Mesothelial cell of epicardium (in vitro differentiated cells): Measurements from ENCODE around the gene TRPM5. TPM values are rescaled to one million over a fixed set of nuclear protein-coding genes. Genes with fewer than 3 reads are reported as not detected.

Experiments used
- DNase-seq, 2 experiments: peaks; one replicate each; pipeline ENCODE4 v3.0.0; 2021; ENCODE audit warnings: low spot score in 2 of 2; ENCODE audit not compliant: unreplicated experiment in 2 of 2
- H3K27ac Mint-ChIP-seq: 2 replicates; pipeline ENCODE4 v1.8.0; 2021; ENCODE audit warnings: mixed read lengths
- H3K27me3 Mint-ChIP-seq: 2 replicates; pipeline ENCODE4 v1.8.0; 2021; ENCODE audit warnings: low read depth, mixed read lengths
- H3K36me3 Mint-ChIP-seq: 2 replicates; pipeline ENCODE4 v1.8.0; 2021; ENCODE audit warnings: mixed read lengths
- H3K4me1 Mint-ChIP-seq: 2 replicates; pipeline ENCODE4 v1.8.0; 2021; ENCODE audit warnings: mixed read lengths
- H3K4me3 Mint-ChIP-seq: 2 replicates; pipeline ENCODE4 v1.8.0; 2021; ENCODE audit warnings: mild to moderate bottlenecking, moderate library complexity, mixed read lengths
- H3K9me3 Mint-ChIP-seq: 2 replicates; pipeline ENCODE4 v1.8.0; 2021; ENCODE audit warnings: mixed read lengths
- total RNA-seq: library from RNA; stranded (reverse); gene quantifications from 3 replicates; pipeline ENCODE4 v1.2.1, GENCODE V29; 2021
- TF ChIP-seq, protein P1 (sequence below): fragments of 200-600 bp; sonication (generic); IDR thresholded peaks from one replicate; pipeline ENCODE4 v1.5.0; 2021; ENCODE audit warnings: antibody characterized with exemption; ENCODE audit not compliant: unreplicated experiment

Gene TRPM5
- total RNA-seq, 1 donor from 2014 or later: 6.9 TPM

DNA sequence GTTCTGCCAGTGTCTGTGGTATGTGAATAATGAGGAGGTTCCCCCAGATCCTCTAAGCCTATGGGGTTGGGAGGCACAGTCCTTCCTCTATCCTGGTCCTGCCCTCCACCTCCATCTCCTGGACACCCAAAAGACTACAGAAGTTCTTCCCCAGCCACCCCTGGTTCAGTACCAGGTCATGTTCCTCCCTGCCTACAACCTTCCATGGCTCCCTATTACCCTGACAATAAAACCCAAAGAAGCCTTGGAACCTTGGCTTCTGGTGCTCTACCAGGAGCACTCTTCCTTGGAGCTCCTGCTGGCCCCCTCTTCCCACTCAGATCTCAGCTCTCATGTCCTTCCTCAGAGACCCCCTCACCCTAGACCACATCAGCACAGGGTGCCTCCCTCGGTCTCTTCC is 12.9 kb downstream of the TRPM5 start:
- Mint-ChIP-seq H3K36me3 (no peaks in the 10 kb centered on the region), H3K4me3 (no peak overlapping the region), H3K4me1 (no peaks in the 10 kb centered on the region), H3K9me3 (no peaks in the 10 kb centered on the region), H3K27ac (no peak overlapping the region), H3K27me3 (peaks cover 5% of the 10 kb centered on the region)
- TF ChIP-seq, protein P1, sequence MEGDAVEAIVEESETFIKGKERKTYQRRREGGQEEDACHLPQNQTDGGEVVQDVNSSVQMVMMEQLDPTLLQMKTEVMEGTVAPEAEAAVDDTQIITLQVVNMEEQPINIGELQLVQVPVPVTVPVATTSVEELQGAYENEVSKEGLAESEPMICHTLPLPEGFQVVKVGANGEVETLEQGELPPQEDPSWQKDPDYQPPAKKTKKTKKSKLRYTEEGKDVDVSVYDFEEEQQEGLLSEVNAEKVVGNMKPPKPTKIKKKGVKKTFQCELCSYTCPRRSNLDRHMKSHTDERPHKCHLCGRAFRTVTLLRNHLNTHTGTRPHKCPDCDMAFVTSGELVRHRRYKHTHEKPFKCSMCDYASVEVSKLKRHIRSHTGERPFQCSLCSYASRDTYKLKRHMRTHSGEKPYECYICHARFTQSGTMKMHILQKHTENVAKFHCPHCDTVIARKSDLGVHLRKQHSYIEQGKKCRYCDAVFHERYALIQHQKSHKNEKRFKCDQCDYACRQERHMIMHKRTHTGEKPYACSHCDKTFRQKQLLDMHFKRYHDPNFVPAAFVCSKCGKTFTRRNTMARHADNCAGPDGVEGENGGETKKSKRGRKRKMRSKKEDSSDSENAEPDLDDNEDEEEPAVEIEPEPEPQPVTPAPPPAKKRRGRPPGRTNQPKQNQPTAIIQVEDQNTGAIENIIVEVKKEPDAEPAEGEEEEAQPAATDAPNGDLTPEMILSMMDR: no peak
- DNase-seq: no peak

DNA sequence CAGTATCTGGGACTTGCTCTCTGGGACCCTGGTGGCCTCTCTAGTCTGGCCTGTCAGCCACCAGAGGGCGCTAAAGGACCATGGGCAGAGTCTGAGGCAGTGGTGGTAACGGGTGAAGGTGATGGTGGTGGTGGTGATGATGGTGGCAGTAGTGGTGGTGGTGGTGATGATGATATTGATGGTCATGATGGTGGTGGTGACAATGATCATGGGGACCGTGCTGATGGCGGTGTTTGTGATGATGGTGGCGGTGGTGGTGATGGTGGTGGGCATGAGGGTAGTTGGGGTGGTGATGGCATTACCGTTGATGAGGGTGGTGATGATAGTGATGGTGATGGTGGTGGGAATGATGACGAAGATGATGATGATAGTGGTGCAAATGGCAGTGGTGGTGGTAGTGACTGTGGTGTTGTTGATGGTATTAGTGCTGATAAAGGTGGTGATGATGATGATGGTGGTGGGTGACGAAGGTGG is 16.0 kb downstream of the TRPM5 start:
- TF ChIP-seq, protein P1: peak; percentile 75
- Mint-ChIP-seq H3K27ac (no peak overlapping the region), H3K36me3 (no peaks in the 10 kb centered on the region), H3K9me3 (no peaks in the 10 kb centered on the region), H3K4me3 (no peak overlapping the region), H3K4me1 (no peaks in the 10 kb centered on the region), H3K27me3 (peaks cover 2% of the 10 kb centered on the region)
- peak; percentile 63 to 85 for DNase-seq

DNA sequence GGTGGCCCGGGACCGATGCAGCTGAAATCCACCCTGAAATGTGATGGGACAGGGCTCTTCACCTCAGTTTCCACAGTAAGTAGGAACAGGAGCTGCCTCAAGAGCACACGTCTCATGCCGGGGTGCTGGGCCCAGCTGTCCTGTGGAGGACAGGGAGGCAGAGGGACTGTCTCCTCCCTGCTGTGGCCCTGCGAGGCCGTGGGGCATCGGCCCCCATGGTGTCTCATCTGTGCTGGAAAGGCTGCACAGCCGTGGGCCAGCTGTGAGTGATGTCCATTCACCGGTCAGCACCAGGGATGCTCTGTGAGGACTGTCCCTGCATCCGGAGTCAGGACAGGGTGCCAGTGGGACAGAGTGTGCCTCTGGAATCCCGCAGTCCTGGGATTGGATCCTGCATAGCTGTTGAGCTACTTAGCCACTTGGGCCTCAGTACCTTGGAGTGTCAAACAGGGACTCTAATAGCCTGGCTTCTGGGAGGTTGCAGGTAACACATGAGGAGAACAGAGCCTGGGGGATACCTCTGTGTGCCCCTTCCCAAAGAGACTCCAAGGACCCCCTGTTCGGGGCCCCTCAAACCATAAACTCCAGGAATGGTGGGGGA is 16.5 kb downstream of the TRPM5 start:
- TF ChIP-seq, protein P1: no peak
- H3K27me3 Mint-ChIP-seq: peaks cover 2% of the 10 kb centered on the region
- no peak overlapping the region for H3K4me3 Mint-ChIP-seq
- no peaks in the 10 kb centered on the region for H3K4me1 Mint-ChIP-seq
- H3K9me3 Mint-ChIP-seq: no peaks in the 10 kb centered on the region
- no peak for DNase-seq
- H3K36me3 Mint-ChIP-seq: no peaks in the 10 kb centered on the region
- H3K27ac Mint-ChIP-seq: no peak overlapping the region

DNA sequence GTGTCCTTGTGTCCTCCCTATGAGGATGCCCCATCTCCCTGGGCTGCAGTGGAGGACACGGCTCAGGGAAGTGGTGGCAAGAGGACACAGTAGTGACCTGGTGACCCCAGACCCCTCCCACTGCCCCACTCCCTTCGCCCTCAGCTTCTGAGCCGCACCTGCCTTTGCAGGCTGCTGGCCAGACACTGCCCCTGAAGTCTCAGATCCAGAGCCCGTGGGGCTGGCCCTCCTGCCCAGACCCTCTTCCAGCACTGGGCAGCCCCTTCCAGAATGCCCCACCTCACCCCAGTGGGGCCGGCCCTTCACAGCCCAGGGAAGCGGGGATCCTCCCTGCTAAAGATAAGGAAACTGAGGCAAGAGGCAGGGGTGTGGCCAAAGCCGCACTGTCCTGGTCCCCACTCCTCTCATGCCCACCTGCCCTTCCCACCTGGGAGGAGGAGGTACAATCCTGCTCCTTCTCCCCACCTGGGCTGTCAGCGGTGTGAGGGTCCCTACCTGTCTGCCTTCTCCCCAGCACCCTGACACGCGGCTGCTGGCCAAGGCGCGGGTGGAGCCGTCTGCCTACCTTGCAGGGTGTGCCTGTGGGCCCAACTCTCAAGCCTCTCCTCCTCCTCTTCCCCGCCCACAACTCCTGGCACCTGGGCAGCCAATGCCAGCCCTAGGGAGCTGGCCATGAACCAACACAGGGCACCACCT is 17.3 kb downstream of the TRPM5 start:
- TF ChIP-seq, protein P1: no peak
- DNase-seq: no peak
- Mint-ChIP-seq H3K4me1 (no peaks in the 10 kb centered on the region), H3K9me3 (no peaks in the 10 kb centered on the region), H3K27me3 (peaks cover 2% of the 10 kb centered on the region), H3K4me3 (no peak overlapping the region), H3K27ac (no peak overlapping the region), H3K36me3 (no peaks in the 10 kb centered on the region)

DNA sequence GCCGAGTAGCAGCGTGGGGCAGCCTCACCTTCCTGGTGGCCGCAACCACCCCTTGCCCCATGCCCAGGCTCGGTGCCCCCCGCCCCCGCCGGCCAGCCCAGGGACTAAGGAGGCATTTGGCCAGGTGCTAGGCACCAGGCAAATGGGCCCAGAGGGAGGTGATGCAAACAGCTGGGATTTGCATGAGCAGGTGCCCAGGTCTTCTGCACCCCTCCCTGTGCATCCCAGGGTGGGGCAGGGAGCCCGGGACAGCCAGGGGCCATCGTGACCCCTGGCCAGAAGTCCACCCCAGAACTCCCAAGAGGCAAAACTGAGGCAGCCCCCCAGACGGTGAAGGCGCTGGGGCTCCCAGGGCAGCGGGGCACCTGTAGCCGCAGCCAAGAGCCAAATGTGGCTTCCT is 18.1 kb downstream of the TRPM5 start:
- TF ChIP-seq, protein P1: no peak

More for the DNA sequence above, 18.1 kb downstream of the TRPM5 start:
- no peaks in the 10 kb centered on the region for H3K9me3 Mint-ChIP-seq
- no peak for DNase-seq
- no peaks in the 10 kb centered on the region for H3K36me3 Mint-ChIP-seq
- H3K4me3 Mint-ChIP-seq: no peak overlapping the region
- no peaks in the 10 kb centered on the region for H3K4me1 Mint-ChIP-seq
- no peak overlapping the region for H3K27ac Mint-ChIP-seq
- peaks cover 2% of the 10 kb centered on the region for H3K27me3 Mint-ChIP-seq
